ENCODE results near the gene KLHDC1.
"Not testable (repeated sequence)": the region's sequence is repeated elsewhere in the genome, so short reads cannot be mapped to it uniquely, and the experiment has no call there.

The KLHDC1 gene

DNA sequence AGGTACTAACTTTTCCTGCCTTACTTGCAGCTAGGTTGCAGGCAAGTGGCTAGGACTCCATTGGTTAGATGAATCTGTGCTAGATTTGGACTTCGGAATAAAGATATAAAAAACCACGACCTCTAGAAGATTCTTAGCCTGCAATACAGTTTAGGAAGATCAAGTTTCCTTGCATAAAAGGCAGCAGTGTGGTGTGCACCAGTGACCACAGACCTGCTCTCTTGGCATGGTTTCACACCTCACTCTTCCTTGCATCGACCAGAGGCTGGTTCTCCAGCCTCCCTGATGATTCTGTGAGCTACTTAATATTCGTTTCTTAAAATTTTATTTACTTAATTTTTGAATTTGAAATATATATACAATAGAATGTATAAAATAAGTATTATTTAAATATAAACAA is 9.8 kb downstream of the KLHDC1 start:
- no peak for TF ChIP-seq CTCF (IDR thresholded peaks at IDR 0.05; ENCODE audit: borderline replicate concordance, insufficient read depth, low read depth, low read length)
- no peak overlapping the region for H3K4me3 ChIP-seq (ENCODE audit: low read depth, low read length)

GRCh38 chr14:49703965-49704364 is 11.0 kb downstream of the KLHDC1 start:
- H3K4me3 ChIP-seq (ENCODE audit: low read depth, low read length): no peak overlapping the region
- no peak for TF ChIP-seq CTCF (IDR thresholded peaks at IDR 0.05; ENCODE audit: borderline replicate concordance, insufficient read depth, low read depth, low read length)

- not testable (repeated sequence) for H3K4me3 ChIP-seq (ENCODE audit: low read depth, low read length)
Observed at GRCh38 chr14:49704471-49704870, 11.6 kb downstream of the KLHDC1 start.

GRCh38 chr14:49710993-49711392 is 18.1 kb downstream of the KLHDC1 start:
- H3K4me3 ChIP-seq (ENCODE audit: low read depth, low read length): not testable (repeated sequence)

- TF ChIP-seq CTCF (IDR thresholded peaks at IDR 0.05; ENCODE audit: borderline replicate concordance, insufficient read depth, low read depth, low read length): no peak
Observed at GRCh38 chr14:49720744-49721143, 27.8 kb downstream of the KLHDC1 start.

DNA sequence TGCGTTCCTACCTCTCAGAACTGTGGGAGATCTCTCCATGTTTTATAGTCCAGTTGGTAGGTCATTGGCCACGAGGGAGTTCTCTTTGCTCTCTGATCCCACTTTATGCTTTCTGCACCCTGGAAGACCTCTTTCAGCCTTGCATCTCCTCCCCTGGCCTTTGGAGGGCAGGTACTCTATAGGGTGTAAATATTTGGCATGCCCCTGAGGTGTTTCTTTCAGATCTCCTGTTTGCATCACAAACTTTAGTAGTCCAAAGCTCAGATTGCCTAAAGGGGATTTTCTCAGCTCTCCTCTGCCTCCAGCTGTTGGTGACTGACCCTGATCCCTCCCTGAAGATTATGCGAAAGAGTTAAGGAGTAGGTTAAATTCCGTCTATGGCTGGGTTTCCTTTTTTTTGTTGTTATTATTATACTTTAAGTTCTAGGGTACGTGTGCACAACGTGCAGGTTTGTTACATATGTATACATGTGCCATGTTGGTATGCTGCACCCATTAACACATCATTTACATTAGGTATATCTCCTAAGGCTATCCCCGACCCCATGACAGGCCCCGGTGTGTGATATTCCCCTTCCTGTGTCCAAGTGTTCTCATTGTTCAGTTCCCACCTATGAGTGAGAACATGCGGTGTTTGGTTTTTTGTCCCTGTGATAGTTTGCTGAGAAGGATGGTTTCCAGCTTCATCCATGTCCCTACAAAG is 29.0 kb downstream of the KLHDC1 start:
- not testable (repeated sequence) for H3K4me3 ChIP-seq (ENCODE audit: low read depth, low read length)

More at GRCh38 chr14:49720744-49721143, 27.8 kb downstream of the KLHDC1 start:
- no peak overlapping the region for H3K4me3 ChIP-seq (ENCODE audit: low read depth, low read length)

- no peak for TF ChIP-seq CTCF (IDR thresholded peaks at IDR 0.05; ENCODE audit: borderline replicate concordance, insufficient read depth, low read depth, low read length)
- H3K4me3 ChIP-seq (ENCODE audit: low read depth, low read length): no peak overlapping the region
Observed at GRCh38 chr14:49727171-49727570, 34.3 kb downstream of the KLHDC1 start.

DNA sequence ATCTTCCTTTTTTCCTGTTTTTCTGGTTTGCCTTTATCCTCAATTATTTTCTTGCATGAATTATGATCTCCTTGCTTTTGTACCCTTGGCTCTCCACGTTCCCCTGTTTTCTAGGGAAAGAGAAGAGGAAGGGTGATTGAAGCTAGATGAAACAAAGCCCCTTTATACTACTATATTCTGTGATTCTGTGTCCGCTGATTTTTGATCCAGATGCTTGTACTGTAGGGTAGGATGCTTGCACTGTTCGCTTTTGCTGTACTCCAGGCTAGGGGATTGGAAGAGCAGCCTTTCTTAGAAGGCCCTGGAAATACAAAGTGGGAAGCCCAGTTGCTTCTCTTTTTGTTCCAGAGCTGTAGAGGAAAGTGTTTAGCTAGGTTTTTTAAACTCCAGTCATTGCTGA is 40.0 kb downstream of the KLHDC1 start:
- TF ChIP-seq CTCF (IDR thresholded peaks at IDR 0.05; ENCODE audit: borderline replicate concordance, insufficient read depth, low read depth, low read length): no peak

DNA sequence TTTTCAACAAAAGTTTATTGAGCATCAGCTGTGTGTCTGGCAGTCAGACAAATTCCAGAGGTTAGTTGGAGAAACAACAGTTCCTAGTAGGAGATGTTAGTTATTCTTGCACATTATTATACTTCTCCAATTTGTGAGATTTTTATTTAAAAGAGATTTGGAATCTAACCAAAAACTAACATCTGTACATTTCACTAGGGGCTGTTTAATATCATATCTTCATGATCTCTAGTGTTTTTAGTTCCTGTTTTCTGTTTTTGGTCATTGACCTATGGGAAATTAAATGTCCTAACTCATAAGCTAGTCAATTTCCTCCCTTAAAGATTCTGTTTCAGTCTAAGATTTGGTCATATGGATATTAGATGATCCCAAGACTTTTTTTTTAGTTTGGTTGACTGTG is 40.9 kb downstream of the KLHDC1 start:
- no peak overlapping the region for H3K4me3 ChIP-seq (ENCODE audit: low read depth, low read length)
- TF ChIP-seq CTCF (IDR thresholded peaks at IDR 0.05; ENCODE audit: borderline replicate concordance, insufficient read depth, low read depth, low read length): no peak

More for the DNA sequence above, 40.0 kb downstream of the KLHDC1 start:
- H3K4me3 ChIP-seq (ENCODE audit: low read depth, low read length): no peak overlapping the region

GRCh38 chr14:49735669-49736068 is 42.7 kb downstream of the KLHDC1 start:
- not testable (repeated sequence) for H3K4me3 ChIP-seq (ENCODE audit: low read depth, low read length)

Measured in GM12875 (cell line).